Activated CD4-positive, alpha-beta T cell treated with anti-CD3 and anti-CD28 coated beads for 36 hours (primary cell): Measurements from ENCODE around the gene ARHGAP19. TPM values are rescaled to one million over a fixed set of nuclear protein-coding genes. Genes with fewer than 3 reads are reported as not detected.

ENCODE experiments used
- ATAC-seq: fragments of 200-7000 bp; cut with Tn5 transposase; one replicate; pipeline ENCODE4 v1.10.0; 2021; ENCODE audit warnings: mild to moderate bottlenecking, moderate library complexity
- CTCF ChIA-PET: fragments of 350-600 bp; sonication (Branson Sonifier 250); formaldehyde crosslinking; loops from one replicate; lab custom pipeline; 2021; ENCODE audit warnings: antibody characterized with exemption; lab: Charles Lee
- POLR2A ChIA-PET: fragments of 350-600 bp; sonication (Branson Sonifier 250); formaldehyde crosslinking; loops from one replicate; lab custom pipeline; 2021; ENCODE audit warnings: antibody characterized with exemption, inconsistent platforms; lab: Charles Lee
- DNase-seq: peaks from one replicate; pipeline ENCODE4 v3.0.0-alpha.2; 2020
- H3K27ac Mint-ChIP-seq: one replicate; pipeline ENCODE4 v1.8.0; 2021; ENCODE audit warnings: mixed read lengths
- H3K27me3 Mint-ChIP-seq: one replicate; pipeline ENCODE4 v1.8.0; 2021; ENCODE audit warnings: mixed read lengths
- H3K36me3 Mint-ChIP-seq: one replicate; pipeline ENCODE4 v1.8.0; 2021; ENCODE audit warnings: low read depth, mixed read lengths
- H3K4me1 Mint-ChIP-seq: one replicate; pipeline ENCODE4 v1.8.0; 2021; ENCODE audit warnings: mixed read lengths
- H3K4me3 Mint-ChIP-seq: one replicate; pipeline ENCODE4 v1.8.0; 2021; ENCODE audit warnings: mild to moderate bottlenecking, moderate library complexity, mixed read lengths
- H3K9me3 Mint-ChIP-seq: one replicate; pipeline ENCODE4 v1.8.0; 2021; ENCODE audit warnings: low read depth, mixed read lengths
- intact Hi-C, 2 experiments: fragments of 100-400 bp; cut with DNase I in 1 of 2; cut with micrococcal nuclease in 1 of 2; formaldehyde crosslinking; loops; one replicate each; pipeline versions ENCODE4 v1.14.2 to v1.15.1; 2022 to 2024; cut with DNase I, micrococcal nuclease
- total RNA-seq, 2 experiments: library from RNA; stranded (reverse); gene quantifications; one replicate each; pipeline ENCODE4 v1.2.3, GENCODE V29; 2021

Gene ARHGAP19
- total RNA-seq, 2 experiments from 2014 or later = 55.9 to 70.2 TPM

- H3K27ac Mint-ChIP-seq = no peak overlapping the region
- intact Hi-C loops = no loop called here
- H3K4me3 Mint-ChIP-seq = no peak overlapping the region
- peaks cover 29% of the 10 kb centered on the region for H3K27me3 Mint-ChIP-seq
- ChIA-PET POLR2A (interaction anchor here (0.6 kb wide), 1 partner anchor 394 kb away, joined by 4 read pairs; no protein-coding TSS in a partner anchor), CTCF (interaction anchor here (0.7 to 4.0 kb wide), 4 partner anchors 14 to 350 kb away, joined by 3 to 14 read pairs (median 4); no protein-coding TSS in a partner anchor)
- DNase-seq (peak; percentile 30), ATAC-seq (peak; percentile 44)
- H3K36me3 Mint-ChIP-seq = no peaks in the 10 kb centered on the region
- H3K9me3 Mint-ChIP-seq = no peaks in the 10 kb centered on the region
- H3K4me1 Mint-ChIP-seq = peaks cover 2% of the 10 kb centered on the region
Measured at GRCh38 chr10:97179731-97180362, 112.6 kb downstream of the ARHGAP19 start.

- POLR2A ChIA-PET = no interaction called here
Measured at GRCh38 chr10:97179311-97179710, 113.1 kb downstream of the ARHGAP19 start.

DNA sequence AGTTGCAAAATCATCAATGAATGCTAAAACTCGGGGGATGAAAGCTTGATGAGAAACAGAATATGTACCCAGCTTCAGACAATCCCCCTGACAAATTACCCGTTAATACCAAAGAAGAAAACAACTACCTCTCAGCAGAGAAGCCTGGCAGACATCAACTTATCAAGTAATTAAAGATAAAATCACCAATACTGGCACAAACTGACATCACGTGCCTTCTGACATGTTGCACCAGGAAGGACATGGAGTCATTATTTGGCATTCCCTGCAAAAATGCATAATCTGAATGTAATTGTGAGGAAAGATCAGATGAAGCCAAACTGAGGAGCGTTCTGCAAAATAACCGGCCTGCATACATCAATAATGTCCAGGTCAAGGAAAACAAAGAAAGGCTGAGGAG is 114.4 kb downstream of the ARHGAP19 start:
- intact Hi-C loops = no loop called here
- no peak for ATAC-seq
- no peak overlapping the region for H3K27ac Mint-ChIP-seq
- H3K9me3 Mint-ChIP-seq = no peaks in the 10 kb centered on the region
- no peaks in the 10 kb centered on the region for H3K4me1 Mint-ChIP-seq
- ChIA-PET CTCF (interaction anchor here (1.2 to 4.0 kb wide), 3 partner anchors 19 to 105 kb away, joined by 6 to 14 read pairs (median 9); no protein-coding TSS in a partner anchor), POLR2A (no interaction called here)
- H3K27me3 Mint-ChIP-seq = peaks cover 12% of the 10 kb centered on the region
- DNase-seq = no peak
- H3K36me3 Mint-ChIP-seq = no peaks in the 10 kb centered on the region
- H3K4me3 Mint-ChIP-seq = no peak overlapping the region

More at GRCh38 chr10:97179311-97179710, 113.1 kb downstream of the ARHGAP19 start:
- ATAC-seq (no peak), DNase-seq (no peak)
- no peaks in the 10 kb centered on the region for H3K4me1 Mint-ChIP-seq
- H3K36me3 Mint-ChIP-seq = no peaks in the 10 kb centered on the region
- CTCF ChIA-PET = interaction anchor here (0.7 to 4.0 kb wide), 3 partner anchors 14 to 349 kb away, joined by 3 to 14 read pairs (median 4); no protein-coding TSS in a partner anchor
- H3K9me3 Mint-ChIP-seq = no peaks in the 10 kb centered on the region
- intact Hi-C loops = no loop called here
- no peak overlapping the region for H3K4me3 Mint-ChIP-seq
- H3K27ac Mint-ChIP-seq = no peak overlapping the region
- peaks cover 23% of the 10 kb centered on the region for H3K27me3 Mint-ChIP-seq

DNA sequence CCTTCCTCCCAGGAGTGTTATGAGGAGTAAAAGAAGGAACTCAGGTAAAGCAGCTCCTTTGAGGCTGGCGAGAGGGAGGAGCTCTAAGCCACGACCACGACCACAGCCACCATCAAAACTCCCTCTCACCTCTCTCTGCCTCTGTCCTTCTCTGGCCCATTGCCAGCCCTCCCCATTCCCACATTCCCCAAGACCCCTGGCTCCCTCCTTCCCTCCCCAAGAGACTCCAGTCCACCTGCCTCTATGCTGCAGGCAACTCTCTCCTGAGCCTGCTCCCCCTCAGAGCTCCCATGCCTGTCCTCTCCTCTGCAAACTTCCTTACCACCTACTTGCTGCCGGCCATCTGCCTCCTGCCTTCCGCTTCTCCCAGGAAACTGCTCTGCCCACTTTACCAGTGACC is 116.2 kb downstream of the ARHGAP19 start:
- H3K4me3 Mint-ChIP-seq = no peak overlapping the region
- CTCF ChIA-PET = interaction anchor here (0.6 to 1.9 kb wide), 4 partner anchors 11 to 645 kb away, joined by 3 to 9 read pairs (median 4); no protein-coding TSS in a partner anchor
- no peak overlapping the region for H3K27ac Mint-ChIP-seq
- peaks cover 16% of the 10 kb centered on the region for H3K27me3 Mint-ChIP-seq
- no peaks in the 10 kb centered on the region for H3K9me3 Mint-ChIP-seq
- no peak for ATAC-seq
- DNase-seq = no peak
- intact Hi-C loops = no loop called here
- H3K36me3 Mint-ChIP-seq = no peaks in the 10 kb centered on the region
- no peaks in the 10 kb centered on the region for H3K4me1 Mint-ChIP-seq
- POLR2A ChIA-PET = no interaction called here

DNA sequence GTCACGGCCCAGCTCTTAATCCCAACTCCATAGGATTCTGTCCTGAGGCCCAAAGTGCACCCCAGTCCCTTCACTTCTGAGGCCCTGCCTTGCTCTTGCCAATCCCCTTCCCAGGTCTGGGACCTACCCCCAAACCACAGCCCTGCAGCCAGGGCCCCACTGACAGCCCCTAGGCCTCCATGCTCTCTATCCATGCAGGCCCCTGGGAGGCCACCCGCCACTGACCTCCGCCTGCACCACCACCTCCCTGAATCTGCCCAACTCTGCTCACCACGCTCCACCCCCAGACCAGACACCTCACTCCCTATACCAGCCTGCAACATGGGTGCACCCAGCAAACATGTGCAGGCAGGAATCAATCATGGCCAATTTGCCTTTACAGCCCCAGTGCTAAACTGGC is 116.9 kb downstream of the ARHGAP19 start:
- Mint-ChIP-seq H3K27me3 (peaks cover 16% of the 10 kb centered on the region), H3K36me3 (no peaks in the 10 kb centered on the region), H3K9me3 (no peaks in the 10 kb centered on the region), H3K27ac (no peak overlapping the region), H3K4me3 (no peak overlapping the region), H3K4me1 (no peaks in the 10 kb centered on the region)
- intact Hi-C loops = no loop called here
- ChIA-PET POLR2A (no interaction called here), CTCF (interaction anchor here (1.6 kb wide), 1 partner anchor 35 kb away, joined by 3 read pairs; no protein-coding TSS in a partner anchor)
- DNase-seq (no peak), ATAC-seq (no peak)

- Mint-ChIP-seq H3K36me3 (no peaks in the 10 kb centered on the region), H3K9me3 (no peaks in the 10 kb centered on the region)
- CTCF ChIA-PET = interaction anchor here (0.6 to 1.6 kb wide), 2 partner anchors 22 to 36 kb away, joined by 3 to 4 read pairs; no protein-coding TSS in a partner anchor
Measured at GRCh38 chr10:97174941-97175340, 117.5 kb downstream of the ARHGAP19 start.

GRCh38 chr10:97174276-97174775 is 118.1 kb downstream of the ARHGAP19 start:
- Mint-ChIP-seq H3K36me3 (no peaks in the 10 kb centered on the region), H3K9me3 (no peaks in the 10 kb centered on the region), H3K4me3 (no peak overlapping the region), H3K27me3 (peaks cover 9% of the 10 kb centered on the region), H3K4me1 (no peaks in the 10 kb centered on the region), H3K27ac (no peak overlapping the region)
- ATAC-seq (no peak), DNase-seq (no peak)
- ChIA-PET POLR2A (no interaction called here), CTCF (interaction anchor here (0.6 to 1.6 kb wide), 3 partner anchors 23 to 136 kb away, joined by 3 to 4 read pairs (median 4); no protein-coding TSS in a partner anchor)
- intact Hi-C loops = no loop called here

More at GRCh38 chr10:97174941-97175340, 117.5 kb downstream of the ARHGAP19 start:
- POLR2A ChIA-PET = no interaction called here
- DNase-seq (no peak), ATAC-seq (peak; percentile 57)
- Mint-ChIP-seq H3K4me3 (no peak overlapping the region), H3K27ac (no peak overlapping the region), H3K4me1 (no peaks in the 10 kb centered on the region), H3K27me3 (peaks cover 10% of the 10 kb centered on the region)
- intact Hi-C loops = no loop called here

GRCh38 chr10:97173036-97173435 is 119.4 kb downstream of the ARHGAP19 start:
- ChIA-PET CTCF (interaction anchor here (0.9 to 1.6 kb wide), 3 partner anchors 24 to 135 kb away, joined by 3 to 4 read pairs (median 4); no protein-coding TSS in a partner anchor), POLR2A (no interaction called here)
- DNase-seq (no peak), ATAC-seq (no peak)
- Mint-ChIP-seq H3K27ac (no peak overlapping the region), H3K27me3 (peaks cover 5% of the 10 kb centered on the region), H3K4me1 (no peaks in the 10 kb centered on the region), H3K36me3 (no peaks in the 10 kb centered on the region), H3K9me3 (no peaks in the 10 kb centered on the region), H3K4me3 (no peak overlapping the region)
- intact Hi-C loops = no loop called here

Other genes with a start within 250 kb of the ARHGAP19 start
- 1 to 10 TPM in 1 of 2 experiments, under 1 TPM in 1; 0.94 to 1.4 TPM for gene SLIT1, start 106.7 kb downstream of the ARHGAP19 start, total RNA-seq
- gene FRAT1, start 26.6 kb upstream of the ARHGAP19 start, total RNA-seq = 1 to 10 TPM; 1.3 to 1.8 TPM
- 1 to 10 TPM; 3.0 to 4.3 TPM for gene FRAT2, start 42.1 kb upstream of the ARHGAP19 start, total RNA-seq
- 10 to 100 TPM; 45.9 to 49.4 TPM for gene RRP12, start 108.7 kb upstream of the ARHGAP19 start, total RNA-seq
- 1,000 to 10,000 TPM; 1,151 to 1,499 TPM for gene PGAM1, start 133.6 kb upstream of the ARHGAP19 start, total RNA-seq
- gene EXOSC1, start 153.4 kb upstream of the ARHGAP19 start, total RNA-seq = 10 to 100 TPM; 52.3 to 54.2 TPM
- 10 to 100 TPM; 34.6 to 42.8 TPM for gene ZDHHC16, start 153.5 kb upstream of the ARHGAP19 start, total RNA-seq
- gene MMS19, start 205.8 kb upstream of the ARHGAP19 start, total RNA-seq = 100 to 1,000 TPM in 1 of 2 experiments, 10 to 100 TPM in 1; 91.3 to 107 TPM
- gene UBTD1, start 206.3 kb upstream of the ARHGAP19 start, total RNA-seq = 1 to 10 TPM; 1.4 to 1.5 TPM